ENCODE measurements around the gene TMBIM6.

The TMBIM6 gene

GRCh38 chr12:49741882-49742620 is 694 bp downstream of the TMBIM6 start:
- TF ChIP-seq, protein P1, sequence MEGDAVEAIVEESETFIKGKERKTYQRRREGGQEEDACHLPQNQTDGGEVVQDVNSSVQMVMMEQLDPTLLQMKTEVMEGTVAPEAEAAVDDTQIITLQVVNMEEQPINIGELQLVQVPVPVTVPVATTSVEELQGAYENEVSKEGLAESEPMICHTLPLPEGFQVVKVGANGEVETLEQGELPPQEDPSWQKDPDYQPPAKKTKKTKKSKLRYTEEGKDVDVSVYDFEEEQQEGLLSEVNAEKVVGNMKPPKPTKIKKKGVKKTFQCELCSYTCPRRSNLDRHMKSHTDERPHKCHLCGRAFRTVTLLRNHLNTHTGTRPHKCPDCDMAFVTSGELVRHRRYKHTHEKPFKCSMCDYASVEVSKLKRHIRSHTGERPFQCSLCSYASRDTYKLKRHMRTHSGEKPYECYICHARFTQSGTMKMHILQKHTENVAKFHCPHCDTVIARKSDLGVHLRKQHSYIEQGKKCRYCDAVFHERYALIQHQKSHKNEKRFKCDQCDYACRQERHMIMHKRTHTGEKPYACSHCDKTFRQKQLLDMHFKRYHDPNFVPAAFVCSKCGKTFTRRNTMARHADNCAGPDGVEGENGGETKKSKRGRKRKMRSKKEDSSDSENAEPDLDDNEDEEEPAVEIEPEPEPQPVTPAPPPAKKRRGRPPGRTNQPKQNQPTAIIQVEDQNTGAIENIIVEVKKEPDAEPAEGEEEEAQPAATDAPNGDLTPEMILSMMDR (IDR thresholded peaks at IDR 0.05; ENCODE audit: low read depth, low read length, poor library complexity, severe bottlenecking): no peak
- no peak for TF ChIP-seq EZH2phosphoT487 (IDR thresholded peaks at IDR 0.05; ENCODE audit: borderline replicate concordance, low read length)
- peaks cover 54% of the 10 kb centered on the region for H3K79me2 ChIP-seq (ENCODE audit: control insufficient read depth, low read length)
- peaks cover 39% of the 10 kb centered on the region for H3K36me3 ChIP-seq (ENCODE audit: control insufficient read depth, low read length)
- no peaks in the 10 kb centered on the region for H3F3A ChIP-seq (ENCODE audit: control insufficient read depth, insufficient read depth)
- no peaks in the 10 kb centered on the region for H3K27me3 ChIP-seq (ENCODE audit: control insufficient read depth, low read length)
- peaks cover 30% of the 10 kb centered on the region for H4K20me1 ChIP-seq (ENCODE audit: control insufficient read depth, insufficient read depth, low read depth, low read length)
- peaks cover 27% of the 10 kb centered on the region for H3K4me1 ChIP-seq (ENCODE audit: control insufficient read depth, low read length)
- H3K27ac ChIP-seq (ENCODE audit: low read depth, low read length): peak overlapping the region; percentile 82
- H3K9me3 ChIP-seq (ENCODE audit: control insufficient read depth, insufficient read depth, low read length): no peaks in the 10 kb centered on the region
- H3K4me3 ChIP-seq (ENCODE audit: low read length): peak overlapping the region; percentile 77
- no peaks in the 10 kb centered on the region for H3K9me2 ChIP-seq (replicated peaks; ENCODE audit: control insufficient read depth, low read length)
- H3K4me2 ChIP-seq (ENCODE audit: low read length): peak overlapping the region; percentile 72

DNA sequence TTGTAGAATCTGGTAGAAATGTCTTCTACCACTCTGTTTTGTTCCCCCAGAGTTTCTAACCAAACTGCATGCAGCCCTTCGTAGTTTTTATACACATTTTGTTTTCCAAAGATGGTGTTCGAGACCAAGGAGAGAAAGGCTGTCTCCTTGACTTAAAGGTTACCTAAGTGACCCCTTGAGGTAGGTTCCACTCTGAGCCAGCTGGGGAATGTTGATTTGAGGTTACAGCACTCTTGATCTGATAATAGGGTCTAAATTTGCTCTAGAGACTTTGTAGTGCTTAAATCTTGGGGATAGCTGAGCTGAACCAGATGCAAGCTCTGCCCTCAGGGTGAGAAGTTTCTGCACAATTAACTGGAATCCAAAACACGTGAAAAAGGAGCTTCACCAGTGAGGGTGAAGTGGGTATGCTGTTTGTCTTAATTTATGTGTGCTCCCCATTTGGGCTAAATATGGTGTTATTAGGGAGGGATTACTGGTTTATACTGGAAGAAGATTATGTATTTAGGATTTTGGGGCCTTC is 3.1 kb downstream of the TMBIM6 start:
- Histone ChIP-seq H3K79me2 (ENCODE audit: control insufficient read depth, low read length) (peaks cover 78% of the 10 kb centered on the region), H3K9me2 (replicated peaks; ENCODE audit: control insufficient read depth, low read length) (no peaks in the 10 kb centered on the region), H3K36me3 (ENCODE audit: control insufficient read depth, low read length) (peaks cover 59% of the 10 kb centered on the region), H3K9me3 (ENCODE audit: control insufficient read depth, insufficient read depth, low read length) (no peaks in the 10 kb centered on the region), H3K4me3 (ENCODE audit: low read length) (no peak overlapping the region), H3F3A (ENCODE audit: control insufficient read depth, insufficient read depth) (no peaks in the 10 kb centered on the region), H3K27ac (ENCODE audit: low read depth, low read length) (no peak overlapping the region), H3K4me2 (ENCODE audit: low read length) (peak overlapping the region; percentile 33), H3K4me1 (ENCODE audit: control insufficient read depth, low read length) (peaks cover 47% of the 10 kb centered on the region), H4K20me1 (ENCODE audit: control insufficient read depth, insufficient read depth, low read depth, low read length) (peaks cover 43% of the 10 kb centered on the region), H3K27me3 (ENCODE audit: control insufficient read depth, low read length) (no peaks in the 10 kb centered on the region)
- TF ChIP-seq EZH2phosphoT487 (IDR thresholded peaks at IDR 0.05; ENCODE audit: borderline replicate concordance, low read length): no peak
- TF ChIP-seq, protein P1 (IDR thresholded peaks at IDR 0.05; ENCODE audit: low read depth, low read length, poor library complexity, severe bottlenecking): no peak

DNA sequence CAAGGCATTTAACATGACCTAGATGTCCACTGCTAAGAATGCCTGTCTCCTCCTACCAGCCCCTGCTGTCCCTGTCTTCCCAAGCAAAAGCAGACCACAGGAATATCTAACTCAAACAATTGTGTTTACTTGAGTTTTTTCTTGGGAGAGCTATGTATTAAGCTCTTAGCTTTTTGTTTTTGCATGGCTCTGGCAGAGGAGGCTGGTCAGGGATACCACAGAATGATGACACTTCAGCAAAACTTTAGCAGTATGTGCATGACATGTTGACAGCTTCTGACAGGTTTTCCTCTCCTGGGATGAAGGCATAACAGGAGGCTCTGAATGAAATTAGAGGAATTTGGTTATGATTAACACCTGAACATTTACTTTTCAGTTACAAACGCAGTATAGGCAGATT is 6.9 kb downstream of the TMBIM6 start:
- Histone ChIP-seq H3K79me2 (ENCODE audit: control insufficient read depth, low read length) (peaks cover 100% of the 10 kb centered on the region), H3K4me3 (ENCODE audit: low read length) (no peak overlapping the region), H3K9me2 (replicated peaks; ENCODE audit: control insufficient read depth, low read length) (no peaks in the 10 kb centered on the region), H3K4me2 (ENCODE audit: low read length) (no peak overlapping the region; the same call in 1 of the 2 replicates), H4K20me1 (ENCODE audit: control insufficient read depth, insufficient read depth, low read depth, low read length) (peaks cover 57% of the 10 kb centered on the region), H3F3A (ENCODE audit: control insufficient read depth, insufficient read depth) (peaks cover under 1% of the 10 kb centered on the region; the same call in 1 of the 2 replicates), H3K36me3 (ENCODE audit: control insufficient read depth, low read length) (peaks cover 84% of the 10 kb centered on the region), H3K9me3 (ENCODE audit: control insufficient read depth, insufficient read depth, low read length) (no peaks in the 10 kb centered on the region), H3K27me3 (ENCODE audit: control insufficient read depth, low read length) (no peaks in the 10 kb centered on the region), H3K27ac (ENCODE audit: low read depth, low read length) (no peak overlapping the region), H3K4me1 (ENCODE audit: control insufficient read depth, low read length) (peaks cover 57% of the 10 kb centered on the region)
- TF ChIP-seq EZH2phosphoT487 (IDR thresholded peaks at IDR 0.05; ENCODE audit: borderline replicate concordance, low read length): no peak
- TF ChIP-seq, protein P1 (IDR thresholded peaks at IDR 0.05; ENCODE audit: low read depth, low read length, poor library complexity, severe bottlenecking): no peak
